IMR-90 (cell line): ENCODE results near the gene FAM193A. TPM values are rescaled to one million over a fixed set of nuclear protein-coding genes. Genes with fewer than 3 reads are reported as not detected.

Source experiments
- ATAC-seq: fragments of 200-7000 bp; cut with Tn5 transposase; 2 replicates; pipeline ENCODE4 v1.9.1; 2020; ENCODE audit warnings: low read depth, mild to moderate bottlenecking, moderate library complexity
- BruUV-seq: library from RNA; stranded (reverse); fragments of 400-500 nt; replicated peaks from 2 replicates; lab custom pipeline; 2021; lab: Mats Ljungman, UMichigan
- CTCF ChIA-PET: fragments of 300-600 bp; formaldehyde crosslinking; extraction: SDS; loops from one replicate; lab custom pipeline; 2021; ENCODE audit warnings: antibody characterized with exemption; lab: Yijun Ruan, JAX
- POLR2A ChIA-PET: fragments of 300-600 bp; sonication (Branson Sonifier 250); formaldehyde crosslinking; loops from one replicate; lab custom pipeline; 2022; ENCODE audit warnings: antibody characterized with exemption; ENCODE audit not compliant: unreplicated experiment; lab: Charles Lee
- DNase-seq: peaks from one replicate; pipeline ENCODE4 v3.0.0; 2013
- H2AFZ ChIP-seq: replicated peaks from 2 replicates; pipeline ENCODE3; 2013; ENCODE audit warnings: low read length, mild to moderate bottlenecking; ENCODE audit not compliant: poor library complexity
- H2AK5ac ChIP-seq: 2 replicates; pipeline ENCODE4 v1.6.1; 2013; ENCODE audit warnings: low read depth, low read length, inconsistent platforms
- H2AK9ac ChIP-seq: replicated peaks from 2 replicates; pipeline ENCODE3; 2013; ENCODE audit warnings: mild to moderate bottlenecking, low read depth, low read length, moderate library complexity; ENCODE audit not compliant: poor library complexity
- H2BK120ac ChIP-seq: 2 replicates; pipeline ENCODE4 v1.6.1; 2013; ENCODE audit warnings: low read depth, low read length, inconsistent platforms
- H2BK15ac ChIP-seq: 3 replicates; pipeline ENCODE4 v1.6.1; 2013; ENCODE audit warnings: low read depth, low read length, inconsistent platforms
- H2BK20ac ChIP-seq: 2 replicates; pipeline ENCODE4 v1.6.1; 2013; ENCODE audit warnings: low read depth, mild to moderate bottlenecking, inconsistent platforms, low read length, moderate library complexity
- H2BK5ac ChIP-seq: 2 replicates; pipeline ENCODE4 v1.6.1; 2013; ENCODE audit warnings: mild to moderate bottlenecking, low read depth, low read length, inconsistent platforms; ENCODE audit not compliant: poor library complexity, severe bottlenecking
- H3K14ac ChIP-seq: replicated peaks from 2 replicates; pipeline ENCODE4 v1.6.1; 2013; ENCODE audit warnings: low read depth, low read length, inconsistent platforms
- H3K18ac ChIP-seq: 2 replicates; pipeline ENCODE4 v1.6.1; 2013; ENCODE audit warnings: low read depth, low read length, control low read depth
- H3K23ac ChIP-seq: 2 replicates; pipeline ENCODE4 v1.6.1; 2013; ENCODE audit warnings: low read depth, low read length, inconsistent platforms
- H3K27ac ChIP-seq: 2 replicates; pipeline ENCODE4 v1.5.1; 2013; ENCODE audit warnings: mild to moderate bottlenecking, control low read depth, low read length; ENCODE audit not compliant: insufficient read depth
- H3K27me3 ChIP-seq: 2 replicates; pipeline ENCODE4 v1.6.1; 2013; ENCODE audit warnings: low read length; ENCODE audit not compliant: control insufficient read depth, insufficient read depth
- H3K36me3 ChIP-seq: 2 replicates; pipeline ENCODE4 v1.6.1; 2013; ENCODE audit warnings: low read length, mixed read lengths; ENCODE audit not compliant: control insufficient read depth, insufficient read depth
- H3K4ac ChIP-seq: 2 replicates; pipeline ENCODE4 v1.6.1; 2013; ENCODE audit warnings: low read depth, low read length, inconsistent platforms
- H3K4me1 ChIP-seq: 2 replicates; pipeline ENCODE4 v1.6.1; 2013; ENCODE audit warnings: low read length, mixed read lengths; ENCODE audit not compliant: control insufficient read depth, insufficient read depth
- H3K4me2 ChIP-seq: 2 replicates; pipeline ENCODE4 v1.6.1; 2013; ENCODE audit warnings: low read depth, mild to moderate bottlenecking, control low read depth, low read length, moderate library complexity
- H3K4me3 ChIP-seq: 2 replicates; pipeline ENCODE4 v1.5.1; 2013; ENCODE audit warnings: low read depth, mild to moderate bottlenecking, control low read depth, low read length, moderate library complexity; ENCODE audit not compliant: insufficient read depth
- H3K56ac ChIP-seq: 2 replicates; pipeline ENCODE4 v1.6.1; 2013; ENCODE audit warnings: low read length, inconsistent platforms; ENCODE audit not compliant: insufficient read depth; ENCODE audit errors: extremely low read depth
- H3K79me1 ChIP-seq, 2 experiments: 2 replicates each; pipeline ENCODE4 v1.6.1; 2013; ENCODE audit warnings: low read length in 2 of 2, inconsistent platforms in 1 of 2, low read depth in 1 of 2
- H3K9ac ChIP-seq: 2 replicates; pipeline ENCODE4 v1.6.1; 2013; ENCODE audit warnings: low read depth, low read length, control low read depth
- H3K9me1 ChIP-seq: 2 replicates; pipeline ENCODE4 v1.6.1; 2013; ENCODE audit warnings: low read length, inconsistent platforms; ENCODE audit not compliant: insufficient read depth
- H3K9me3 ChIP-seq: 2 replicates; pipeline ENCODE4 v1.6.1; 2013; ENCODE audit warnings: low read length; ENCODE audit not compliant: control insufficient read depth, insufficient read depth
- H4K20me1 ChIP-seq: 2 replicates; pipeline ENCODE4 v1.6.1; 2013; ENCODE audit warnings: low read length, inconsistent platforms; ENCODE audit not compliant: insufficient read depth
- H4K5ac ChIP-seq: 2 replicates; pipeline ENCODE4 v1.6.1; 2013; ENCODE audit warnings: mild to moderate bottlenecking, low read depth, low read length, control low read depth
- H4K8ac ChIP-seq, 2 experiments: 2 replicates each; pipeline ENCODE4 v1.6.1; 2013; ENCODE audit warnings: low read depth in 2 of 2, low read length in 2 of 2, control low read depth in 1 of 2, inconsistent platforms in 1 of 2
- H4K91ac ChIP-seq: 2 replicates; pipeline ENCODE4 v1.6.1; 2013; ENCODE audit warnings: low read depth, low read length, inconsistent platforms; ENCODE audit not compliant: insufficient read depth
- CEBPB ChIP-seq: IDR thresholded peaks from 2 replicates; pipeline ENCODE4 v1.6.1; 2012; ENCODE audit warnings: low read depth, low read length, improper control_type of control experiment
- RFX5 ChIP-seq: IDR thresholded peaks from 2 replicates; pipeline ENCODE4 v1.8.0; 2012; ENCODE audit warnings: low read depth, mild to moderate bottlenecking, low read length, moderate library complexity
- WGBS, 2 experiments: methylation state at CpG; one replicate each; pipeline versions ENCODE4 v1.1.5 to v1.1.7; 2013; ENCODE audit warnings: missing lambda C conversion rate in 2 of 2; ENCODE audit not compliant: insufficient read length in 1 of 2; ENCODE audit errors: extremely low coverage in 2 of 2; 5-methylcytosine and 5-hydroxymethylcytosine counted together
- dilution Hi-C: fragments of 300-500 bp; cut with HindIII; formaldehyde crosslinking; loops from one replicate; pipeline ENCODE4 v1.14.3; 2018; ENCODE audit warnings: low sequenced_read_pairs; ENCODE audit not compliant: unreplicated experiment
- in situ Hi-C: fragments of 300-500 bp; cut with MboI; formaldehyde crosslinking; loops from 3 replicates; pipeline ENCODE4 v1.14.3; 2019; ENCODE audit warnings: low sequenced_read_pairs, inconsistent platforms, mixed read lengths
- intact Hi-C: fragments of 100-400 bp; cut with micrococcal nuclease; formaldehyde crosslinking; loops from 2 replicates; pipeline ENCODE4 v1.10.0; 2022
- polyA plus RNA-seq, 3 experiments: library from polyadenylated mRNA; depleted of rRNA; stranded (reverse); fragments of >200 nt; gene quantifications; 2 replicates each; pipeline ENCODE4 v1.2.3, GENCODE V29; 2012; ENCODE audit warnings: low replicate concordance in 1 of 3
- total RNA-seq: library from RNA; depleted of rRNA; stranded (reverse); fragments of >200 nt; gene quantifications from 2 replicates; pipeline ENCODE4 v1.2.3, GENCODE V29; 2012

The FAM193A gene
- total and polyA plus RNA-seq, 2 of the 4 experiments (the other 2 are of a cell fraction): 6.8 to 11.0 TPM

GRCh38 chr4:2576290-2576689 lies 39.8 kb downstream of the FAM193A start:
- ChIA-PET CTCF (no interaction called here), POLR2A (no interaction called here)
- peak; percentile 40 for TF ChIP-seq CEBPB
- TF ChIP-seq RFX5: no peak
- Histone ChIP-seq H3K79me1 (peaks cover 32 to 80% of the 10 kb centered on the region in 2 experiments), H3K27me3 (no peaks in the 10 kb centered on the region), H2AK5ac (no peak overlapping the region), H3K4me1 (peaks cover 3% of the 10 kb centered on the region; the same call in 1 of the 2 replicates), H3K36me3 (no peaks in the 10 kb centered on the region), H4K91ac (no peak overlapping the region), H3K56ac (no peak overlapping the region), H3K9ac (no peak overlapping the region), H3K9me1 (peaks cover 28% of the 10 kb centered on the region), H2AK9ac (no peak overlapping the region), H3K27ac (no peak overlapping the region), H3K4me2 (no peak overlapping the region), H3K4ac (no peak overlapping the region), H2BK15ac (no peak overlapping the region), H4K5ac (no peak overlapping the region), H2BK120ac (no peak overlapping the region), H3K18ac (no peak overlapping the region), H2BK20ac (no peak overlapping the region), H4K20me1 (peaks cover 92% of the 10 kb centered on the region), H3K4me3 (no peak overlapping the region), H3K23ac (no peak overlapping the region), H2BK5ac (no peak overlapping the region), H3K14ac (no peak overlapping the region), H4K8ac (no peak overlapping the region), H3K9me3 (no peaks in the 10 kb centered on the region), H2AFZ (no peak overlapping the region)
- dilution Hi-C loops (no loop called here), in situ Hi-C loops (no loop called here), intact Hi-C loops (no loop called here)
- no TSS peak for BruUV-seq
- 95% methylated on average over 3 of the region's 4 CpGs; no CpG with 5 or more reads in 1 of the 2 experiments for WGBS, 2 experiments
- no peak for ATAC-seq
- DNase-seq: no peak
